ENCODE measurements around the gene CYSTM1. TPM values are rescaled to one million over a fixed set of nuclear protein-coding genes. Genes with fewer than 3 reads are reported as not detected.

Gene CYSTM1
- total RNA-seq, 1 experiment from 2014 or later, result 93.5 TPM

GRCh38 chr5:140266471-140267200 is 91.6 kb downstream of the CYSTM1 start:
- Mint-ChIP-seq H3K27me3 (ENCODE audit: insufficient read depth, unreplicated experiment) (no peaks in the 10 kb centered on the region), H3K4me1 (ENCODE audit: low read depth, unreplicated experiment) (peaks cover 9% of the 10 kb centered on the region), H3K4me3 (ENCODE audit: unreplicated experiment) (no peak overlapping the region), H3K36me3 (ENCODE audit: insufficient read depth, unreplicated experiment) (peaks cover 14% of the 10 kb centered on the region), H3K9me3 (ENCODE audit: unreplicated experiment) (no peaks in the 10 kb centered on the region), H3K27ac (ENCODE audit: unreplicated experiment) (no peak overlapping the region)
- no TSS peak for BruUV-seq (replicated peaks)
- H3K9me3 ChIP-seq, result no peaks in the 10 kb centered on the region
- TF ChIP-seq, protein P1, sequence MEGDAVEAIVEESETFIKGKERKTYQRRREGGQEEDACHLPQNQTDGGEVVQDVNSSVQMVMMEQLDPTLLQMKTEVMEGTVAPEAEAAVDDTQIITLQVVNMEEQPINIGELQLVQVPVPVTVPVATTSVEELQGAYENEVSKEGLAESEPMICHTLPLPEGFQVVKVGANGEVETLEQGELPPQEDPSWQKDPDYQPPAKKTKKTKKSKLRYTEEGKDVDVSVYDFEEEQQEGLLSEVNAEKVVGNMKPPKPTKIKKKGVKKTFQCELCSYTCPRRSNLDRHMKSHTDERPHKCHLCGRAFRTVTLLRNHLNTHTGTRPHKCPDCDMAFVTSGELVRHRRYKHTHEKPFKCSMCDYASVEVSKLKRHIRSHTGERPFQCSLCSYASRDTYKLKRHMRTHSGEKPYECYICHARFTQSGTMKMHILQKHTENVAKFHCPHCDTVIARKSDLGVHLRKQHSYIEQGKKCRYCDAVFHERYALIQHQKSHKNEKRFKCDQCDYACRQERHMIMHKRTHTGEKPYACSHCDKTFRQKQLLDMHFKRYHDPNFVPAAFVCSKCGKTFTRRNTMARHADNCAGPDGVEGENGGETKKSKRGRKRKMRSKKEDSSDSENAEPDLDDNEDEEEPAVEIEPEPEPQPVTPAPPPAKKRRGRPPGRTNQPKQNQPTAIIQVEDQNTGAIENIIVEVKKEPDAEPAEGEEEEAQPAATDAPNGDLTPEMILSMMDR (IDR thresholded peaks at IDR 0.05; ENCODE audit: insufficient read depth in 1 of 2, low read depth in 1 of 2, low read length in 1 of 2, severe bottlenecking in 1 of 2, unreplicated experiment in 1 of 2), result no peak
- H3K27me3 ChIP-seq (replicated peaks; ENCODE audit: control insufficient read depth, insufficient read depth, low read length), result no peaks in the 10 kb centered on the region
- intact Hi-C loops (cut with micrococcal nuclease; ENCODE audit: unreplicated experiment), result no loop called here
- H3K4me3 ChIP-seq (ENCODE audit: low read depth, low read length), result no peak overlapping the region
- DNase-seq, result no peak
- no peaks in the 10 kb centered on the region for H3K36me3 ChIP-seq (ENCODE audit: control insufficient read depth, insufficient read depth, low read length)
- ChIA-PET POLR2A (no interaction called here), CTCF (interaction anchor here (1.3 kb wide), 1 partner anchor 80 kb away, joined by 4 read pairs; the partner anchor contains the start of gene HBEGF)
- H3K4me1 ChIP-seq, result peaks cover 4% of the 10 kb centered on the region; the same call in 1 of the 2 replicates

DNA sequence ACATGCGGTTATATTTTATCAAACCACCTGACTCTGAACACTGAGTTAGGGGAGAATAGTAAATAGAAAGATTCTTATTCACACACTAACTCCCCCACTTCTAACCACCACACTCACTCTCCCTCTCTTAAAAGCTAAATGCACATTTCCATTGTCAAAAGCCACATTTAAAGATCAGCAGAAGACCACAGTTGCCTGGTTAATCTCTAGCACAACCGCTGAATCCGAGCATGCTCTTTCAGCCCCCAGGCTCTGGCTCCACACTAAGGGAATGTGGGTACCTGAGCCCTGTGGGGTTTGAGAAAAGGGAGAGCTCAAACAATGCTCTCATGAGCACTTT is 92.2 kb downstream of the CYSTM1 start:
- CTCF ChIA-PET, result interaction anchor here (1.3 kb wide), 1 partner anchor 79 kb away, joined by 4 read pairs; the partner anchor contains the start of gene HBEGF

GRCh38 chr5:140267559-140268018 is 92.6 kb downstream of the CYSTM1 start:
- Histone ChIP-seq H3K4me1 (no peaks in the 10 kb centered on the region), H3K27me3 (replicated peaks; ENCODE audit: control insufficient read depth, insufficient read depth, low read length) (no peaks in the 10 kb centered on the region), H3K36me3 (ENCODE audit: control insufficient read depth, insufficient read depth, low read length) (no peaks in the 10 kb centered on the region), H3K4me3 (ENCODE audit: low read depth, low read length) (no peak overlapping the region), H3K9me3 (no peaks in the 10 kb centered on the region)
- no peak overlapping the region for H3K27ac Mint-ChIP-seq (ENCODE audit: unreplicated experiment)
- no peak overlapping the region for H3K4me3 Mint-ChIP-seq (ENCODE audit: unreplicated experiment)
- H3K27me3 Mint-ChIP-seq (ENCODE audit: insufficient read depth, unreplicated experiment), result no peaks in the 10 kb centered on the region
- no peak for DNase-seq
- intact Hi-C loops (cut with micrococcal nuclease; ENCODE audit: unreplicated experiment), result no loop called here
- TF ChIP-seq, protein P1 (IDR thresholded peaks at IDR 0.05; ENCODE audit: insufficient read depth in 1 of 2, low read depth in 1 of 2, low read length in 1 of 2, severe bottlenecking in 1 of 2, unreplicated experiment in 1 of 2), result no peak
- BruUV-seq (replicated peaks), result no TSS peak
- ChIA-PET POLR2A (no interaction called here), CTCF (interaction anchor here (1.3 kb wide), 1 partner anchor 79 kb away, joined by 4 read pairs; the partner anchor contains the start of gene HBEGF)
- peaks cover 14% of the 10 kb centered on the region for H3K36me3 Mint-ChIP-seq (ENCODE audit: insufficient read depth, unreplicated experiment)
- no peaks in the 10 kb centered on the region for H3K9me3 Mint-ChIP-seq (ENCODE audit: unreplicated experiment)
- no peaks in the 10 kb centered on the region for H3K4me1 Mint-ChIP-seq (ENCODE audit: low read depth, unreplicated experiment)

More for the DNA sequence above, 92.2 kb downstream of the CYSTM1 start:
- H3K36me3 Mint-ChIP-seq (ENCODE audit: insufficient read depth, unreplicated experiment), result peaks cover 14% of the 10 kb centered on the region
- no peak overlapping the region for H3K4me3 Mint-ChIP-seq (ENCODE audit: unreplicated experiment)
- peaks cover 4% of the 10 kb centered on the region for H3K4me1 Mint-ChIP-seq (ENCODE audit: low read depth, unreplicated experiment)
- intact Hi-C loops (cut with micrococcal nuclease; ENCODE audit: unreplicated experiment), result no loop called here
- H3K9me3 Mint-ChIP-seq (ENCODE audit: unreplicated experiment), result no peaks in the 10 kb centered on the region
- no peaks in the 10 kb centered on the region for H3K36me3 ChIP-seq (ENCODE audit: control insufficient read depth, insufficient read depth, low read length)
- no peaks in the 10 kb centered on the region for H3K4me1 ChIP-seq
- H3K9me3 ChIP-seq, result no peaks in the 10 kb centered on the region
- TF ChIP-seq, protein P1 (IDR thresholded peaks at IDR 0.05; ENCODE audit: insufficient read depth in 1 of 2, low read depth in 1 of 2, low read length in 1 of 2, severe bottlenecking in 1 of 2, unreplicated experiment in 1 of 2), result no peak
- no peaks in the 10 kb centered on the region for H3K27me3 Mint-ChIP-seq (ENCODE audit: insufficient read depth, unreplicated experiment)
- H3K27me3 ChIP-seq (replicated peaks; ENCODE audit: control insufficient read depth, insufficient read depth, low read length), result no peaks in the 10 kb centered on the region
- H3K4me3 ChIP-seq (ENCODE audit: low read depth, low read length), result no peak overlapping the region
- no TSS peak for BruUV-seq (replicated peaks)
- H3K27ac Mint-ChIP-seq (ENCODE audit: unreplicated experiment), result no peak overlapping the region
- POLR2A ChIA-PET, result no interaction called here
- DNase-seq, result no peak

Data from Caco-2 (cell line).